Measurements from ENCODE around the gene CCR3. TPM values are rescaled to one million over a fixed set of nuclear protein-coding genes. Genes with fewer than 3 reads are reported as not detected.
A peak's percentile ranks its signal among the peaks of the same experiment; 100 is the strongest.

Gene CCR3
- polyA plus RNA-seq, 1 donor (not counting 4 experiments of a cell fraction or from before 2014, with no cell fraction given) = 0.16 TPM

DNA sequence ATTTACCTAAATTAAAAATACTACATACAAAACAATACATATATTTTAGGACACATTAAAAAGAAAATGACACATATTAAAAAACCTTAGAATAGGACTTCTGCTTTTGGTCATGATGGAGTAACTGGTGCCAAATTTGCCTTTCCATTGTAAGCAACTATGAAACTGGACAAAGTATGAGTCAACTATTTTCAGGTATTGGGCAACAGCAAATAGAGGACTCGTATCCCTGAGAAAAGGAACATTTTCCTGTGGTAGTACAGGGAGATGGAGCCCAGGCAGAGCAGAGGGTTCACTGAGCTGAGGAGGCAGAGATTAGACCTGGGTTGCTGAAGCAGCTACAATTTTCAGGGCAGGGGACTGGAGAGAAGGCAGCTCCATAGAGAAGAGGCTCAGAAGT is 48.8 kb upstream of the CCR3 start:
- no peak overlapping the region for H3K4me2 ChIP-seq (ENCODE audit: control insufficient read depth, extremely low read depth, insufficient read depth, low read depth, low read length)
- H3K27ac ChIP-seq (ENCODE audit: control insufficient read depth, insufficient read depth, low read length) = no peak overlapping the region
- no peak for TF ChIP-seq EZH2 (IDR thresholded peaks at IDR 0.05; ENCODE audit: low read length)
- TF ChIP-seq, protein P1, sequence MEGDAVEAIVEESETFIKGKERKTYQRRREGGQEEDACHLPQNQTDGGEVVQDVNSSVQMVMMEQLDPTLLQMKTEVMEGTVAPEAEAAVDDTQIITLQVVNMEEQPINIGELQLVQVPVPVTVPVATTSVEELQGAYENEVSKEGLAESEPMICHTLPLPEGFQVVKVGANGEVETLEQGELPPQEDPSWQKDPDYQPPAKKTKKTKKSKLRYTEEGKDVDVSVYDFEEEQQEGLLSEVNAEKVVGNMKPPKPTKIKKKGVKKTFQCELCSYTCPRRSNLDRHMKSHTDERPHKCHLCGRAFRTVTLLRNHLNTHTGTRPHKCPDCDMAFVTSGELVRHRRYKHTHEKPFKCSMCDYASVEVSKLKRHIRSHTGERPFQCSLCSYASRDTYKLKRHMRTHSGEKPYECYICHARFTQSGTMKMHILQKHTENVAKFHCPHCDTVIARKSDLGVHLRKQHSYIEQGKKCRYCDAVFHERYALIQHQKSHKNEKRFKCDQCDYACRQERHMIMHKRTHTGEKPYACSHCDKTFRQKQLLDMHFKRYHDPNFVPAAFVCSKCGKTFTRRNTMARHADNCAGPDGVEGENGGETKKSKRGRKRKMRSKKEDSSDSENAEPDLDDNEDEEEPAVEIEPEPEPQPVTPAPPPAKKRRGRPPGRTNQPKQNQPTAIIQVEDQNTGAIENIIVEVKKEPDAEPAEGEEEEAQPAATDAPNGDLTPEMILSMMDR (optimal IDR thresholded peaks at IDR 0.05 in 1 of 3, IDR thresholded peaks at IDR 0.05 in 1 of 3, conservative IDR thresholded peaks at IDR 0.05 in 1 of 3; ENCODE audit: extremely low read depth in 1 of 3, insufficient read depth in 2 of 3, low read length in 3 of 3) = no peak
- no peaks in the 10 kb centered on the region for H3K27me3 ChIP-seq (ENCODE audit: control insufficient read depth, extremely low read depth, insufficient read depth, low read length)
- H3K9me3 ChIP-seq (ENCODE audit: control insufficient read depth, low read depth, low read length) = no peaks in the 10 kb centered on the region
- H3K4me3 ChIP-seq (ENCODE audit: control insufficient read depth in 2 of 3, extremely low read depth in 1 of 3, insufficient read depth in 2 of 3, low read depth in 1 of 3, low read length in 3 of 3) = no peak overlapping the region
- H2AFZ ChIP-seq (ENCODE audit: control insufficient read depth, low read length) = no peak overlapping the region
- no peaks in the 10 kb centered on the region for H3K4me1 ChIP-seq (ENCODE audit: control insufficient read depth, extremely low read depth, insufficient read depth, low read length)
- H3K79me2 ChIP-seq (ENCODE audit: control insufficient read depth, insufficient read depth, low read length) = no peaks in the 10 kb centered on the region
- no peaks in the 10 kb centered on the region for H4K20me1 ChIP-seq (ENCODE audit: control insufficient read depth, extremely low read depth, insufficient read depth, low read length)
- dilution Hi-C loops (cut with MboI; ENCODE audit: extremely low pct_ligation_motif_present, low sequenced_read_pairs) = no loop called here
- FAIRE-seq (peak; percentile 32), DNase-seq (ENCODE audit: low read depth, low spot score) (no peak)
- H3K9me1 ChIP-seq (ENCODE audit: control insufficient read depth, extremely low read depth, insufficient read depth, low read length) = no peaks in the 10 kb centered on the region
- no peak overlapping the region for H3K9ac ChIP-seq (ENCODE audit: control insufficient read depth, extremely low read depth, insufficient read depth, low read length)
- H3K36me3 ChIP-seq (ENCODE audit: control insufficient read depth in 2 of 2, extremely low read depth in 1 of 2, insufficient read depth in 2 of 2, low read length in 2 of 2) = no peaks in the 10 kb centered on the region

DNA sequence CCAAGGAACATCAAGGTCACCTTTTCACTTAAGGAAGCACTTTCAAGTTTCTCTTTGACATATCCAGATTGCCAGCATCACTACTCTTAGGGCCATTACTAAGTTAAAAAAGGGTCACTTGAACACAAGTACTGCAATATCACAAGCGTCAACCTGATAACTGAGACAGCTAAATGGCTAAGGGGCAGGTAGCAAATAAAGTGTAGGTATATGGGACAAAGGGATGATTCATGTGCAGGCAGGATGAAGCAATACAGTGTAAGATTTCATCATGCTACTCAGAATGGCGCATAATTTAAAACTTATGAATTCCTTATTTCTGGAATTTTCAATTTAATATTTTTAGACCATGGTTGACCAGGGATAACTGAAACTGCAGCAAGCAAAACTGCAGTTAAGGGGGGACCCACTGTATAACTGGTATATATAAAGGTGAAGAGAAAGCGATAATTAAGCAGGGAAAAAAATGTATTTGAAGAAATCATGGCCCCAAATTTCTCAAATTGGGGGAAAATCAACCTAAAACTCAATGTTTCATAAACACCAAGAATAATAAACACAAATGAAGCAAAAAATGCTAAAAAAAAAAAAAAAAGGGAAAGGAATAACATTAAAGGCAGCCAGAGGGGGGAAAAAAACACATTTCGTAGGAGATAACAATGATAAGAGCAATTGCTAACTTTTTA is 47.2 kb upstream of the CCR3 start:
- no peaks in the 10 kb centered on the region for H3K9me3 ChIP-seq (ENCODE audit: control insufficient read depth, low read depth, low read length)
- dilution Hi-C loops (cut with MboI; ENCODE audit: extremely low pct_ligation_motif_present, low sequenced_read_pairs) = no loop called here
- no peak overlapping the region for H3K4me2 ChIP-seq (ENCODE audit: control insufficient read depth, extremely low read depth, insufficient read depth, low read depth, low read length)
- H3K36me3 ChIP-seq (ENCODE audit: control insufficient read depth in 2 of 2, extremely low read depth in 1 of 2, insufficient read depth in 2 of 2, low read length in 2 of 2) = no peaks in the 10 kb centered on the region
- H3K9ac ChIP-seq (ENCODE audit: control insufficient read depth, extremely low read depth, insufficient read depth, low read length) = no peak overlapping the region
- no peaks in the 10 kb centered on the region for H3K9me1 ChIP-seq (ENCODE audit: control insufficient read depth, extremely low read depth, insufficient read depth, low read length)
- H3K4me3 ChIP-seq (ENCODE audit: control insufficient read depth in 2 of 3, extremely low read depth in 1 of 3, insufficient read depth in 2 of 3, low read depth in 1 of 3, low read length in 3 of 3) = no peak overlapping the region
- TF ChIP-seq EZH2 (IDR thresholded peaks at IDR 0.05; ENCODE audit: low read length) = no peak
- TF ChIP-seq, protein P1 (optimal IDR thresholded peaks at IDR 0.05 in 1 of 3, IDR thresholded peaks at IDR 0.05 in 1 of 3, conservative IDR thresholded peaks at IDR 0.05 in 1 of 3; ENCODE audit: extremely low read depth in 1 of 3, insufficient read depth in 2 of 3, low read length in 3 of 3) = no peak
- H3K27me3 ChIP-seq (ENCODE audit: control insufficient read depth, extremely low read depth, insufficient read depth, low read length) = no peaks in the 10 kb centered on the region
- FAIRE-seq (no peak), DNase-seq (ENCODE audit: low read depth, low spot score) (no peak)
- H2AFZ ChIP-seq (ENCODE audit: control insufficient read depth, low read length) = no peak overlapping the region
- no peaks in the 10 kb centered on the region for H4K20me1 ChIP-seq (ENCODE audit: control insufficient read depth, extremely low read depth, insufficient read depth, low read length)
- no peaks in the 10 kb centered on the region for H3K4me1 ChIP-seq (ENCODE audit: control insufficient read depth, extremely low read depth, insufficient read depth, low read length)
- no peaks in the 10 kb centered on the region for H3K79me2 ChIP-seq (ENCODE audit: control insufficient read depth, insufficient read depth, low read length)
- H3K27ac ChIP-seq (ENCODE audit: control insufficient read depth, insufficient read depth, low read length) = no peak overlapping the region
